Coronary artery (tissue), 2 donors: ENCODE measurements around the gene BRIP1.

Source experiments
- DNase-seq: peaks from one replicate; pipeline ENCODE4 v3.0.0-alpha.2; 2017; ENCODE audit warnings: low spot score
- H3K27ac ChIP-seq, 2 donors: fragments of 200-600 bp; sonication (generic); one replicate each; pipeline ENCODE4 v1.5.1; 2016 to 2019
- H3K4me3 ChIP-seq: fragments of 200-600 bp; sonication (generic); 2 replicates; pipeline ENCODE4 v1.5.1; 2016; ENCODE audit warnings: mild to moderate bottlenecking, moderate library complexity
- TF ChIP-seq, protein P1 (sequence below): fragments of 200-600 bp; sonication (generic); IDR thresholded peaks from one replicate; pipeline ENCODE4 v1.5.1; 2019; ENCODE audit warnings: antibody characterized with exemption

Gene BRIP1

DNA sequence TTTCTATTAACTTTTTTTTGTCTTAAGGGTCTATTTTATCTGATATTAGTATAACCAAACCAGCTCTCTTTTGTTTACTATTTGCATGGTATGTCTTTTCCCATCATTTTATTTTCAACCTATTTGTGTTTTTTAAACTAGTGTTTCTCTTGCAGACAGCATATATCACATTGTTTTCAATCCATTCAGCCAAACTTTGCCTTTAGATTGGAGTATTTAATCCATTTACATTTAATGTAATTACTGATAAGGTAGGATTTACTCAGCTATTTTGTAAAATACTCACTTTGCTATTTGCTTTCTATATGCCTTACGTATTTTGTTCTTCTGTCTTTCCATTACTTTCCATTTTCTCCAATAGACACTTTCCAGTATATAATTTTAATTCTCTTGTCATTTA lies 164.3 kb downstream of the BRIP1 start:
- DNase-seq, result no peak
- Histone ChIP-seq H3K4me3 (no peak overlapping the region), H3K27ac (no peak overlapping the region)
- TF ChIP-seq, protein P1, sequence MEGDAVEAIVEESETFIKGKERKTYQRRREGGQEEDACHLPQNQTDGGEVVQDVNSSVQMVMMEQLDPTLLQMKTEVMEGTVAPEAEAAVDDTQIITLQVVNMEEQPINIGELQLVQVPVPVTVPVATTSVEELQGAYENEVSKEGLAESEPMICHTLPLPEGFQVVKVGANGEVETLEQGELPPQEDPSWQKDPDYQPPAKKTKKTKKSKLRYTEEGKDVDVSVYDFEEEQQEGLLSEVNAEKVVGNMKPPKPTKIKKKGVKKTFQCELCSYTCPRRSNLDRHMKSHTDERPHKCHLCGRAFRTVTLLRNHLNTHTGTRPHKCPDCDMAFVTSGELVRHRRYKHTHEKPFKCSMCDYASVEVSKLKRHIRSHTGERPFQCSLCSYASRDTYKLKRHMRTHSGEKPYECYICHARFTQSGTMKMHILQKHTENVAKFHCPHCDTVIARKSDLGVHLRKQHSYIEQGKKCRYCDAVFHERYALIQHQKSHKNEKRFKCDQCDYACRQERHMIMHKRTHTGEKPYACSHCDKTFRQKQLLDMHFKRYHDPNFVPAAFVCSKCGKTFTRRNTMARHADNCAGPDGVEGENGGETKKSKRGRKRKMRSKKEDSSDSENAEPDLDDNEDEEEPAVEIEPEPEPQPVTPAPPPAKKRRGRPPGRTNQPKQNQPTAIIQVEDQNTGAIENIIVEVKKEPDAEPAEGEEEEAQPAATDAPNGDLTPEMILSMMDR, result no peak

DNA sequence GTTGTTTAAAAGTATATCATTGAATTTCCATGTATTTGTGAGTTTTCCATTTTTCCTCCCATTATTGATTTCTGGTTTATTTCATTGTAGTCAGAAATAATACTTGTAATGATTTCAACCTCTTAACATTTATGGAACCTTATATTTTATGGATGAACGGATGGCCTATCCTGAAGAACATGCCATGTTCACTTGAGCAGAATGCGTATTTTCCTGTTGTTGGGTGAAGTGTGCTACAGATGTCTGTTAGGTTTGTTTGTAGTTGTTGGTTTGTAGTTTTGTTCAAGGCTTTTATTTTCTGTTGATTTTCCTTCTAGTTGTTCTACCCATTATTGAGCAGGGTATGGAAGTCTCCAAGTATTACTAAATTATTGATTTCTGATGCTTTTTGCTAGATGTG lies 165.1 kb downstream of the BRIP1 start:
- TF ChIP-seq, protein P1, result no peak
- H3K4me3 ChIP-seq, result no peak overlapping the region
- DNase-seq, result no peak

DNA sequence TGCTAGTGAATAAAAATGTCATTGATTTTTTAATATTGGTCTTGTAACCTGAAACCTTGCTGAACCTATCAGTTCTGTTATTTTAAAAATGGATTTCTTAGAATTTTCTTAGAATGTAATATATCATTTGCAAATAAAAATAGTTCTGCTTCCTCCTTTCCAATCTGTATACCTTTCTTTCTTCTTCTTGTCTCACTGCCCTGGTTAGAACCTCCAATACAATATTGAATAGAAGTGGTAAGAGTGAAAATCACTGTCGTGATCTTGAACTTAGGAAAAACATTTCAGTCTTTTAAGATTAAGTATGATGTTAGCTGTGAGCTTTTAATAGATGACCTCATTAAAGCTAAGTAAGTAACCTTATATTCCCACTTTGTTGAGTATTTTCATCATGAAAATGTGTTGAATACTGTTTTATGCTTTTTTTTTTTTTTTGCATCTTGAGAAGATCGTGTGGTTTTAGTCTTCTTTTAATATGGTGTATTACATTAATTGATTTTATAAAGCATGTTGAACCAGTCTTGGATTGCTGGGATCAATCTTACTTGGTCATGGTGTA lies 167.5 kb downstream of the BRIP1 start:
- Histone ChIP-seq H3K4me3 (no peak overlapping the region), H3K27ac (no peak overlapping the region)
- no peak for DNase-seq
- TF ChIP-seq, protein P1, result no peak

More for the DNA sequence above, 165.1 kb downstream of the BRIP1 start:
- no peak overlapping the region for H3K27ac ChIP-seq

DNA sequence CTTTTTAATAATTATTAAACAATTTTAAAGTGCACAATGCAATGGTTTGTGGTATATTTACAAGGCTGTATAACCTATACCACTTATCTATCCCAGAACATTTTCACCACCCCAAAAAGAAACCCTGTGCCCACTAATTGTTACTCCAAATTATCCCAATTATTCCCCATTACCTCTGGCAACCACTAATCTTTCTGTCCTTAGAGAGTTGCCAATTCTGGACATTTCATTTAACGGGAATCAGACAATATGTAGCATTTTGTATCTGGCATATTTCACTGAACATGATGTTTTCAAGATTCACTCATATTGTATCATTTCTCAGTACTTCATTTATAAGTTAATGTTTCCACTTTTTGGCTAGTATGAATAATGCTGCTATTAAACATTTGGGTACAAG lies 169.2 kb downstream of the BRIP1 start:
- TF ChIP-seq, protein P1, result no peak
- Histone ChIP-seq H3K27ac (no peak overlapping the region), H3K4me3 (no peak overlapping the region)
- DNase-seq, result no peak

DNA sequence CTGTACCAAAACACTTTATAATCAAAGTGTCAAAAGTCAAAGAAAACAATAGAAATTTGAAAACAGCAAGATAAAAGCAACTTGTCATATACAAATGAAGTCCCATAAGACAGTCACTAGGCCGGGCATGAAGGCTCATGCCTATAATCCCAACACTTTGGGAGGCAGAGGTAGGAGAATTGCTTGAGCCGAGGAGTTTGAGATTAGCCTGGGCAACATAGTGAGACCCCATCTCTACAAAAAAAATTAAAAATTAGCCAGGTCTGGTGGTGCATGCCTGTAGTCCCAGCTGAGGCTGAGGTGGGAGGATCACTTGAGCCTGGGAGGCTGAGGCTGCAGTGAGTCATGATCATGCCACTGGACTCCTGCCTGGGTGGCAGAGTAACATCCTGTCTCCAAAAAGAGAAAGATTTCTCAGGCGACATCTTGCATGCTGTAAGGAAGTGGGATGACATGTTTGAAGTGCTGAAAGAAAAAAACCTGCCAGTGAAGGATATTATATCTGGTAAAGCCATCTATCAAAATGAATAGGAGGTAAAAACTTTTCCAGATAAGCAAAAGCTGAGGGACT lies 173.6 kb downstream of the BRIP1 start:
- DNase-seq, result no peak
- TF ChIP-seq, protein P1, result no peak
- H3K27ac ChIP-seq, result no peak overlapping the region
- H3K4me3 ChIP-seq, result no peak overlapping the region

DNA sequence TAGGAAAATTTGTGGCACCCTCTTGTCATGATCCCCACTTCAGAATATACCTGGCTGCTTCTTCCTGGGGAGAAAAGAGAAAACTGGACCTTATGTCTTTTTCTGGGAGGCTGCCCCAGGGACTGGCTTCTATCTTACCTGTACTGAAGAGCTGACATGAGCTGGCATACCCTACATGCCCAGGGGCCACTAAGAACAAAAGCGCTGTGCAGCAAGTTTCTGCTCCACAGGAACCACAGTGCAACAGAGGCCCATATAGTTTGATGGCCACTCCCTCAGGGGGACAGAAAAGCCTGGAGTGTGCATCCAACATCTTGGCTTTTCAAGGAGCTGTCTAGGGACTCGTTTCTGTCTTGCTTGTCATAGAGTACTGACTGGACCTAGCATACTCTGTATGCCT lies 175.6 kb downstream of the BRIP1 start:
- Histone ChIP-seq H3K27ac (no peak overlapping the region), H3K4me3 (no peak overlapping the region)
- no peak for DNase-seq
- TF ChIP-seq, protein P1, result no peak

DNA sequence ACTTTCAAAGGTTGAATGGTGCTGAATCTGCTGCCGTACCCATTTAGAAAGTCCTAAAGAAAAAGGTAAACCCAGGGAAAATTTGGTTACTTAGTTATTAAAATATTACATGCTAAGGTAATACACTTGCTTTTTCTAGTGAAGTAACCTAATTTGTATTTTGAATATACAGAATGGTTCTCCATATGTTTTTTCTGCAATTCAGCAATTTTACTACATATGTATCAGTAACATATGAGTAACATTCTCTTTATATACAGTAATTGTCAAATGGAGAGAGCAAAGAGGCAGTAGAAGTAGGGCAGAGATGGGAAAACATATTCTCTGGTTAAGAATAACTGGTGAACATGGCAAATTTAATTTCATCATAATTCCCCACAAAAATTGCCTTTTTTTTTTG lies 177.2 kb downstream of the BRIP1 start:
- Histone ChIP-seq H3K4me3 (no peak overlapping the region), H3K27ac (no peak overlapping the region)
- TF ChIP-seq, protein P1, result no peak
- no peak for DNase-seq
